Measurements from ENCODE around the gene KCND3.

The KCND3 gene

GRCh38 chr1:111720977-111721786 is 268.3 kb downstream of the KCND3 start:
- peaks cover 5% of the 10 kb centered on the region; the same call in 1 of the 2 replicates for H3K36me3 ChIP-seq
- no peak overlapping the region for H3K27ac ChIP-seq
- no peaks in the 10 kb centered on the region for H4K20me1 ChIP-seq
- no peak overlapping the region for H3K9ac ChIP-seq
- TF ChIP-seq Cebpa-rat (IDR thresholded peaks at IDR 0.05): no peak
- H3K4me2 ChIP-seq: no peak overlapping the region
- H3K4me3 ChIP-seq: no peak overlapping the region
- H3K9me3 ChIP-seq: no peaks in the 10 kb centered on the region
- H3K27me3 ChIP-seq: no peaks in the 10 kb centered on the region
- no peaks in the 10 kb centered on the region for H3K4me1 ChIP-seq
